Kidney epithelial cell (primary cell): Measurements from ENCODE around the gene SLCO3A1. TPM values are rescaled to one million over a fixed set of nuclear protein-coding genes. Genes with fewer than 3 reads are reported as not detected.
A peak's percentile ranks its signal among the peaks of the same experiment; 100 is the strongest.

Experiments used
- DNase-seq: peaks from one replicate; pipeline ENCODE4 v3.0.0-alpha.2; 2010; ENCODE audit warnings: low read depth
- H3K27me3 ChIP-seq: 2 replicates; pipeline ENCODE4 v1.6.0; 2011; ENCODE audit warnings: low read length; ENCODE audit not compliant: control insufficient read depth, insufficient read depth
- H3K36me3 ChIP-seq: 2 replicates; pipeline ENCODE4 v1.5.1; 2011; ENCODE audit warnings: low read length; ENCODE audit not compliant: control insufficient read depth, insufficient read depth
- H3K4me3 ChIP-seq: 2 replicates; pipeline ENCODE4 v1.5.1; 2011; ENCODE audit warnings: low read depth, mild to moderate bottlenecking, control low read depth, low read length
- CTCF ChIP-seq: IDR thresholded peaks from 2 replicates; pipeline ENCODE4 v1.5.1; 2011; ENCODE audit warnings: mild to moderate bottlenecking, moderate library complexity, low read length, control low read depth, inconsistent platforms; ENCODE audit not compliant: insufficient read depth, poor library complexity, severe bottlenecking
- total RNA-seq: library from RNA; depleted of rRNA; stranded (reverse); fragments of >200 nt; gene quantifications from 2 replicates; pipeline ENCODE4 v1.2.3, GENCODE V29; 2015

The SLCO3A1 gene
- total RNA-seq, 1 donor from 2014 or later = 3.1 TPM

GRCh38 chr15:91974321-91974720, 120.8 kb downstream of the SLCO3A1 start:
- TF ChIP-seq CTCF = no peak
- no peak for DNase-seq
- no peaks in the 10 kb centered on the region for H3K27me3 ChIP-seq
- no peaks in the 10 kb centered on the region for H3K36me3 ChIP-seq
- H3K4me3 ChIP-seq = no peak overlapping the region

GRCh38 chr15:91975241-91975978, 121.9 kb downstream of the SLCO3A1 start:
- no peaks in the 10 kb centered on the region for H3K36me3 ChIP-seq
- no peak for TF ChIP-seq CTCF
- no peak for DNase-seq
- no peaks in the 10 kb centered on the region for H3K27me3 ChIP-seq
- H3K4me3 ChIP-seq = no peak overlapping the region

- Histone ChIP-seq H3K36me3 (no peaks in the 10 kb centered on the region), H3K4me3 (no peak overlapping the region), H3K27me3 (no peaks in the 10 kb centered on the region)
- DNase-seq = no peak
- no peak for TF ChIP-seq CTCF
Measured at GRCh38 chr15:91976966-91977365, 123.5 kb downstream of the SLCO3A1 start.

GRCh38 chr15:91980502-91981267, 127.2 kb downstream of the SLCO3A1 start:
- no peak for TF ChIP-seq CTCF
- Histone ChIP-seq H3K36me3 (no peaks in the 10 kb centered on the region), H3K4me3 (no peak overlapping the region), H3K27me3 (no peaks in the 10 kb centered on the region)
- no peak for DNase-seq

- Histone ChIP-seq H3K36me3 (no peaks in the 10 kb centered on the region), H3K27me3 (no peaks in the 10 kb centered on the region), H3K4me3 (no peak overlapping the region)
- peak; percentile 5 for TF ChIP-seq CTCF
- no peak for DNase-seq
Measured at GRCh38 chr15:91981821-91982800, 128.6 kb downstream of the SLCO3A1 start.
